ENCODE data around the gene SH3BP2.
A peak's percentile ranks its signal among the peaks of the same experiment; 100 is the strongest.

Gene SH3BP2

GRCh38 chr4:2849267-2850152, 56.6 kb downstream of the SH3BP2 start:
- no peak for TF ChIP-seq POLR2A (IDR thresholded peaks at IDR 0.05; ENCODE audit: low read depth, low read length)
- TF ChIP-seq POLR2AphosphoS5 (IDR thresholded peaks at IDR 0.05; ENCODE audit: low read depth, low read length), result no peak
- TF ChIP-seq TAF1 (IDR thresholded peaks at IDR 0.05; ENCODE audit: borderline replicate concordance, low read depth, low read length), result no peak
- FAIRE-seq (no peak), DNase-seq (ENCODE audit: insufficient read length) (no peak)

GRCh38 chr4:2850966-2851798, 58.3 kb downstream of the SH3BP2 start:
- no peak for FAIRE-seq
- TF ChIP-seq POLR2A (IDR thresholded peaks at IDR 0.05; ENCODE audit: low read depth, low read length) (no peak), TAF1 (IDR thresholded peaks at IDR 0.05; ENCODE audit: borderline replicate concordance, low read depth, low read length) (no peak), POLR2AphosphoS5 (IDR thresholded peaks at IDR 0.05; ENCODE audit: low read depth, low read length) (no peak)
- no peak for DNase-seq (ENCODE audit: insufficient read length)

GRCh38 chr4:2852481-2852921, 59.6 kb downstream of the SH3BP2 start:
- DNase-seq (ENCODE audit: insufficient read length), result no peak
- TF ChIP-seq POLR2AphosphoS5 (IDR thresholded peaks at IDR 0.05; ENCODE audit: low read depth, low read length) (no peak), TAF1 (IDR thresholded peaks at IDR 0.05; ENCODE audit: borderline replicate concordance, low read depth, low read length) (no peak), POLR2A (IDR thresholded peaks at IDR 0.05; ENCODE audit: low read depth, low read length) (no peak)
- FAIRE-seq, result peak; percentile 53

GRCh38 chr4:2855584-2855983, 62.7 kb downstream of the SH3BP2 start:
- no peak for TF ChIP-seq POLR2A (IDR thresholded peaks at IDR 0.05; ENCODE audit: low read depth, low read length)
- TF ChIP-seq TAF1 (IDR thresholded peaks at IDR 0.05; ENCODE audit: borderline replicate concordance, low read depth, low read length), result no peak
- no peak for TF ChIP-seq POLR2AphosphoS5 (IDR thresholded peaks at IDR 0.05; ENCODE audit: low read depth, low read length)
- DNase-seq (ENCODE audit: insufficient read length), result no peak
- FAIRE-seq, result no peak

GRCh38 chr4:2856266-2856665, 63.4 kb downstream of the SH3BP2 start:
- FAIRE-seq (no peak), DNase-seq (ENCODE audit: insufficient read length) (no peak)
- TF ChIP-seq POLR2A (IDR thresholded peaks at IDR 0.05; ENCODE audit: low read depth, low read length) (no peak), POLR2AphosphoS5 (IDR thresholded peaks at IDR 0.05; ENCODE audit: low read depth, low read length) (no peak), TAF1 (IDR thresholded peaks at IDR 0.05; ENCODE audit: borderline replicate concordance, low read depth, low read length) (no peak)

GRCh38 chr4:2857349-2857927, 64.6 kb downstream of the SH3BP2 start:
- no peak for FAIRE-seq
- TF ChIP-seq TAF1 (IDR thresholded peaks at IDR 0.05; ENCODE audit: borderline replicate concordance, low read depth, low read length), result no peak
- TF ChIP-seq POLR2AphosphoS5 (IDR thresholded peaks at IDR 0.05; ENCODE audit: low read depth, low read length), result no peak
- TF ChIP-seq POLR2A (IDR thresholded peaks at IDR 0.05; ENCODE audit: low read depth, low read length), result no peak

GRCh38 chr4:2858451-2859217, 65.7 kb downstream of the SH3BP2 start:
- TF ChIP-seq POLR2AphosphoS5 (IDR thresholded peaks at IDR 0.05; ENCODE audit: low read depth, low read length) (no peak), TAF1 (IDR thresholded peaks at IDR 0.05; ENCODE audit: borderline replicate concordance, low read depth, low read length) (no peak), POLR2A (IDR thresholded peaks at IDR 0.05; ENCODE audit: low read depth, low read length) (no peak)
- DNase-seq (ENCODE audit: insufficient read length), result no peak
- no peak for FAIRE-seq

More at GRCh38 chr4:2857349-2857927, 64.6 kb downstream of the SH3BP2 start:
- no peak for DNase-seq (ENCODE audit: insufficient read length)

GRCh38 chr4:2859514-2859913, 66.6 kb downstream of the SH3BP2 start:
- no peak for DNase-seq (ENCODE audit: insufficient read length)
- no peak for FAIRE-seq
- TF ChIP-seq POLR2A (IDR thresholded peaks at IDR 0.05; ENCODE audit: low read depth, low read length), result no peak

GRCh38 chr4:2860391-2861348, 67.8 kb downstream of the SH3BP2 start:
- no peak for FAIRE-seq
- TF ChIP-seq POLR2AphosphoS5 (IDR thresholded peaks at IDR 0.05; ENCODE audit: low read depth, low read length) (no peak), TAF1 (IDR thresholded peaks at IDR 0.05; ENCODE audit: borderline replicate concordance, low read depth, low read length) (no peak), POLR2A (IDR thresholded peaks at IDR 0.05; ENCODE audit: low read depth, low read length) (no peak)
- DNase-seq (ENCODE audit: insufficient read length), result no peak
